H1 (cell line): ENCODE results near the gene CDC25C. TPM values are rescaled to one million over a fixed set of nuclear protein-coding genes. Genes with fewer than 3 reads are reported as not detected.

Experiments
- CBX8 ChIP-seq: fragments of 300-800, 300-1000 bp; sonication (generic); IDR thresholded peaks from 2 replicates; pipeline ENCODE4 v1.7.1; 2016; ENCODE audit warnings: low read depth, low read length, borderline replicate concordance
- GABPA ChIP-seq: IDR thresholded peaks from 2 replicates; pipeline ENCODE4 v1.6.1; 2011; ENCODE audit warnings: mild to moderate bottlenecking, low read length, moderate library complexity, borderline replicate concordance; ENCODE audit not compliant: insufficient read depth
- RXRA ChIP-seq: IDR thresholded peaks from 2 replicates; pipeline ENCODE4 v1.6.1; 2011; ENCODE audit warnings: low read depth, mild to moderate bottlenecking, low read length, moderate library complexity; ENCODE audit not compliant: insufficient read depth
- SUZ12 ChIP-seq: fragments of 200-600 bp; sonication (generic); IDR thresholded peaks from 2 replicates; pipeline ENCODE4 v1.6.1; 2012; ENCODE audit warnings: mild to moderate bottlenecking, inconsistent platforms, low read length, moderate library complexity, mixed read lengths
- TCF12 ChIP-seq: IDR thresholded peaks from 2 replicates; pipeline ENCODE4 v1.6.1; 2011; ENCODE audit warnings: low read depth, mild to moderate bottlenecking, low read length
- polyA plus RNA-seq, 7 experiments: library from polyadenylated mRNA; depleted of rRNA in 3 of 7; stranded (reverse) in 5 of 7; unstranded in 2 of 7; fragments of >200 nt in 5 of 7; fragments of 200-250 nt in 2 of 7; gene quantifications; 1 replicate in 5 of 7; 2 replicates in 1 of 7; 4 replicates in 1 of 7; pipeline versions ENCODE4 v1.2.1 to v1.2.3, GENCODE V29; 2011 to 2013; ENCODE audit warnings: missing spikeins in 2 of 7, mixed read lengths in 2 of 7
- total RNA-seq: library from RNA; stranded (reverse); fragmentation: NEBNext Ultra II Directional; extraction: Animal tissue kit (Norgen Biotek cat#: 25700); gene quantifications from 2 replicates; pipeline ENCODE4 v1.2.1, GENCODE V29; 2021

Gene CDC25C
- total and polyA plus RNA-seq, 2 of the 8 experiments (the other 6 are each of a cell fraction or from before 2014, with no cell fraction given): 18.4 to 20.8 TPM

- TF ChIP-seq TCF12 (no peak), SUZ12 (no peak), GABPA (no peak), RXRA (no peak), CBX8 (no peak)
- TF ChIP-seq, all 59 proteins: peak for 0
These were observed 68.0 kb downstream of the CDC25C start (continued) for GRCh38 chr5:138263581-138263980.
